ENCODE results near the gene HDAC7. TPM values are rescaled to one million over a fixed set of nuclear protein-coding genes. Genes with fewer than 3 reads are reported as not detected.

Gene HDAC7
- total and polyA plus RNA-seq, 7 experiments from 2014 or later, result 16.7 to 194 (median 153) TPM

DNA sequence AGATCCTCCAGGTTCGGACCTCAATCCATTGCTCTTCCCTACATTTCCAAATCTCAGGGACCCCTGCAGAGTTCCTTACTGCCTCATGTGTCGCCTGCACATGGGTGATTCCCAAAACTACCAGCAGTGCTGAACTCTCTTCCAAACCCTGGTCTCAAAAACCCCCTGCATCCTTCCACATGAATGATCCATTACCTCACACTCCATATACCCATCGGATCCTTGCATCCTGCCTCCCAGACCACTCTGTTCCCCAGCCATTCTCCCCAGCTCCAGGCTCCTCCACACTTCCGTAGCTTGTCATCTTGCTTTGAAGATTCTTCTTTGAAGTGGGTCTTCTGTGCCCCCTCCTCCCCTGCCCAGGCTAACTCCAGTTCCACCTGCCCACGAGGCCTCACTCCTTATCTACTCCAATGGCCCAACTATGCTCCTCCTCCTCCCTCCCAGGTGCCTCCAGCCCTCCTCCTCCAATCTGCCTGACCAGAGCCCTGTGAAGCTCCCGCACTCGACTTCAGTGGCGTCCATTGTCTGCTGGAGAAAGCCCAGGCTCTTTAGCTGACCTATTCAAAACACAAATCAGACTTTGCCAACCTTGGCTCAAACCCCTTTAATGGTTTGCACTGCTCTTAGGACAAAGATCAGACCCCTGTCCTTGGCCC is 74.8 kb downstream of the HDAC7 start:
- POLR2A ChIA-PET, result interaction anchor here (0.9 to 2.4 kb wide), 5 partner anchors 11 to 93 kb away, joined by 5 to 11 read pairs (median 6); partner anchors contain the start of gene RAPGEF3
- H3K4me3 Mint-ChIP-seq, result no peak overlapping the region
- no peaks in the 10 kb centered on the region for H3K9me3 ChIP-seq (ENCODE audit: control insufficient read depth in 2 of 3, low read length in 3 of 3)

GRCh38 chr12:47744005-47744651 is 75.6 kb downstream of the HDAC7 start:
- no peak overlapping the region for H3K4me3 Mint-ChIP-seq
- no peaks in the 10 kb centered on the region for H3K36me3 Mint-ChIP-seq
- H3K4me1 ChIP-seq (ENCODE audit: control insufficient read depth in 2 of 2, insufficient read depth in 2 of 2, low read length in 2 of 2), result peaks cover 13 to 14% of the 10 kb centered on the region in 2 donors
- peak overlapping the region in 1 of 9 donors; percentile 22 for H3K27ac Mint-ChIP-seq
- no peak overlapping the region for H3K27ac ChIP-seq (ENCODE audit: low read depth, low read length)
- H3K4me1 Mint-ChIP-seq, result peaks cover 10 to 37% (median 29%) of the 10 kb centered on the region in 7 donors
- H3K36me3 ChIP-seq (ENCODE audit: control insufficient read depth in 2 of 3, insufficient read depth in 3 of 3, low read length in 3 of 3), result no peaks in the 10 kb centered on the region
- peak; percentile 52 for ATAC-seq
- H3K9me3 ChIP-seq (ENCODE audit: control insufficient read depth in 2 of 3, low read length in 3 of 3), result no peaks in the 10 kb centered on the region
- peaks cover 0 to 18% (median 0%) of the 10 kb centered on the region in 5 donors for H3K27me3 Mint-ChIP-seq
- no peaks in the 10 kb centered on the region for H3K27me3 ChIP-seq (ENCODE audit: control insufficient read depth in 2 of 2, insufficient read depth in 2 of 2, low read length in 2 of 2)
- POLR2A ChIA-PET, result interaction anchor here (0.5 to 2.4 kb wide), 8 partner anchors 12 to 94 kb away, joined by 3 to 11 read pairs (median 6); partner anchors contain the start of gene RAPGEF3
- no peak overlapping the region for H3K4me3 ChIP-seq (ENCODE audit: low read length)
- CTCF ChIA-PET, result interaction anchor here (0.6 to 10.3 kb wide), 22 partner anchors 12 to 203 kb away, joined by 3 to 346 read pairs (median 4); partner anchors contain the start of genes HDAC7, RAPGEF3, RPAP3 and SLC48A1
- intact Hi-C loops (cut with micrococcal nuclease), result loop anchor here in 1 of 2 donors (1.0 to 2.0 kb wide), 5 partner anchors 23 to 421 kb away; no protein-coding TSS in a partner anchor
- H3K9me3 Mint-ChIP-seq, result peaks cover 0 to 4% (median 0%) of the 10 kb centered on the region in 11 donors
- peak in 8 of 9 donors; percentile 37 to 68 (median 64) for DNase-seq

More for the DNA sequence above, 74.8 kb downstream of the HDAC7 start:
- Mint-ChIP-seq H3K36me3 (no peaks in the 10 kb centered on the region), H3K4me1 (peaks cover 10 to 31% (median 28%) of the 10 kb centered on the region in 7 donors), H3K9me3 (peaks cover 0 to 4% (median 0%) of the 10 kb centered on the region in 11 donors), H3K27me3 (peaks cover 0 to 20% (median 0%) of the 10 kb centered on the region in 5 donors), H3K27ac (peak overlapping the region in 1 of 9 donors; percentile 16)
- no peak overlapping the region for H3K4me3 ChIP-seq (ENCODE audit: low read length)
- no peaks in the 10 kb centered on the region for H3K36me3 ChIP-seq (ENCODE audit: control insufficient read depth in 2 of 3, insufficient read depth in 3 of 3, low read length in 3 of 3)
- H3K4me1 ChIP-seq (ENCODE audit: control insufficient read depth in 2 of 2, insufficient read depth in 2 of 2, low read length in 2 of 2), result peaks cover 13 to 14% of the 10 kb centered on the region in 2 donors
- no peak for DNase-seq
- no peaks in the 10 kb centered on the region for H3K27me3 ChIP-seq (ENCODE audit: control insufficient read depth in 2 of 2, insufficient read depth in 2 of 2, low read length in 2 of 2)
- intact Hi-C loops (cut with micrococcal nuclease), result loop anchor here in 1 of 2 donors (1.0 to 2.0 kb wide), 5 partner anchors 22 to 420 kb away; no protein-coding TSS in a partner anchor
- no peak for ATAC-seq
- H3K27ac ChIP-seq (ENCODE audit: low read depth, low read length), result no peak overlapping the region
- CTCF ChIA-PET, result interaction anchor here (1.1 to 10.3 kb wide), 17 partner anchors 13 to 159 kb away, joined by 3 to 346 read pairs (median 5); partner anchors contain the start of genes HDAC7, RAPGEF3, RPAP3 and SLC48A1

DNA sequence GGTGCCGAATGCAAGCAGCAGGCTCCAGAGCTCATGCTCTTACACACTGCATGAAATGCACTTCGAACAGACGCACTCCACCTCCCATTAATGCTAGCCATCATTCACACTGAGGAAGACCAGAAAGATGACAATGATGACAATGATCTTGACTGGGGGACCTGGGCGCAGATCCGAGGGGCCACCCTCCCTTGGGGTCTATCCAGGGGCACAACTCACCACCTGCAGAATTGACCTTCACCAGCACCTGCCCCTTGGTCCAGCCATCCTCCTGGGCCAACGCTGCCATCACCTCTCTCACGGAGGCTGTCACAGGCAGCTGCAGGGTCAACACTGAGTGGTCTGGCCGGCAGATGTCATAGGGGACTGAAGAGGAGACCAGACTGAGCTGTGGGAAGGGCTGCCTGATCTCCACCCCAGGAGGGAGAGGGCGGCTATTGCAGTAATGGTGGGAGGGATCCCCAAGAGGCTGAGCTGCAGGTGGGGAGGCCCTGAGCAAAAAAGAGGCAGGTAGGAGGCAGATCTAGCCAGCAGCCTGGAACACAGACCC is 76.3 kb downstream of the HDAC7 start:
- peaks cover 0 to 18% (median 0%) of the 10 kb centered on the region in 5 donors for H3K27me3 Mint-ChIP-seq
- ATAC-seq, result no peak
- no peak overlapping the region for H3K4me3 ChIP-seq (ENCODE audit: low read length)
- no peak for DNase-seq
- no peaks in the 10 kb centered on the region for H3K36me3 ChIP-seq (ENCODE audit: control insufficient read depth in 2 of 3, insufficient read depth in 3 of 3, low read length in 3 of 3)
- no peaks in the 10 kb centered on the region for H3K9me3 ChIP-seq (ENCODE audit: control insufficient read depth in 2 of 3, low read length in 3 of 3)
- peak overlapping the region in 2 of 9 donors; percentile 22 to 36 for H3K27ac Mint-ChIP-seq
- no peak overlapping the region for H3K27ac ChIP-seq (ENCODE audit: low read depth, low read length)
- peaks cover 10 to 44% (median 29%) of the 10 kb centered on the region in 7 donors for H3K4me1 Mint-ChIP-seq
- intact Hi-C loops (cut with micrococcal nuclease), result loop anchor here in 1 of 2 donors (2.0 kb wide), 2 partner anchors 15 to 205 kb away; partner anchors contain the start of gene RAPGEF3
- no peaks in the 10 kb centered on the region for H3K27me3 ChIP-seq (ENCODE audit: control insufficient read depth in 2 of 2, insufficient read depth in 2 of 2, low read length in 2 of 2)
- H3K4me1 ChIP-seq (ENCODE audit: control insufficient read depth in 2 of 2, insufficient read depth in 2 of 2, low read length in 2 of 2), result peaks cover 13 to 14% of the 10 kb centered on the region in 2 donors
- H3K9me3 Mint-ChIP-seq, result peaks cover 0 to 4% (median 0%) of the 10 kb centered on the region in 11 donors
- ChIA-PET CTCF (interaction anchor here (0.6 to 10.3 kb wide), 32 partner anchors 9 to 1808 kb away, joined by 3 to 346 read pairs (median 4); partner anchors contain the start of genes HDAC7, RAPGEF3, RPAP3 and SLC48A1), POLR2A (interaction anchor here (0.9 to 2.4 kb wide), 7 partner anchors 23 to 94 kb away, joined by 4 to 11 read pairs (median 5); partner anchors contain the start of gene SLC48A1)
- no peak overlapping the region for H3K4me3 Mint-ChIP-seq
- no peaks in the 10 kb centered on the region for H3K36me3 Mint-ChIP-seq

GRCh38 chr12:47742253-47742825 is 77.4 kb downstream of the HDAC7 start:
- peaks cover 13 to 14% of the 10 kb centered on the region in 2 donors for H3K4me1 ChIP-seq (ENCODE audit: control insufficient read depth in 2 of 2, insufficient read depth in 2 of 2, low read length in 2 of 2)
- H3K9me3 ChIP-seq (ENCODE audit: control insufficient read depth in 2 of 3, low read length in 3 of 3), result no peaks in the 10 kb centered on the region
- no peak overlapping the region for H3K4me3 ChIP-seq (ENCODE audit: low read length)
- Mint-ChIP-seq H3K27ac (peak overlapping the region in 1 of 9 donors; percentile 44), H3K36me3 (no peaks in the 10 kb centered on the region), H3K4me1 (peaks cover 10 to 44% (median 29%) of the 10 kb centered on the region in 7 donors), H3K4me3 (peak overlapping the region in 2 of 10 donors; percentile 18 to 35), H3K9me3 (peaks cover 0 to 4% (median 0%) of the 10 kb centered on the region in 11 donors), H3K27me3 (peaks cover 0 to 17% (median 0%) of the 10 kb centered on the region in 5 donors)
- DNase-seq (peak; percentile 41 to 84 (median 58)), ATAC-seq (peak; percentile 65)
- H3K27ac ChIP-seq (ENCODE audit: low read depth, low read length), result no peak overlapping the region
- H3K27me3 ChIP-seq (ENCODE audit: control insufficient read depth in 2 of 2, insufficient read depth in 2 of 2, low read length in 2 of 2), result no peaks in the 10 kb centered on the region
- CTCF ChIA-PET, result interaction anchor here (0.6 to 10.3 kb wide), 44 partner anchors 10 to 1807 kb away, joined by 3 to 346 read pairs (median 4); partner anchors contain the start of genes HDAC7, RAPGEF3, RPAP3 and SLC48A1
- H3K36me3 ChIP-seq (ENCODE audit: control insufficient read depth in 2 of 3, insufficient read depth in 3 of 3, low read length in 3 of 3), result no peaks in the 10 kb centered on the region
- intact Hi-C loops (cut with micrococcal nuclease), result loop anchor here (1.0 to 2.0 kb wide), 8 partner anchors 16 to 206 kb away; partner anchors contain the start of gene RAPGEF3 (in 1 of the 2)
- POLR2A ChIA-PET, result interaction anchor here (0.6 to 2.4 kb wide), 13 partner anchors 25 to 105 kb away, joined by 3 to 11 read pairs (median 4); partner anchors contain the start of genes RPAP3 and SLC48A1

- peaks cover 0 to 17% (median 0%) of the 10 kb centered on the region in 5 donors for H3K27me3 Mint-ChIP-seq
- H3K4me1 Mint-ChIP-seq, result peaks cover 10 to 44% (median 31%) of the 10 kb centered on the region in 7 donors
- H3K27ac Mint-ChIP-seq, result peak overlapping the region in 8 of 9 donors; percentile 25 to 83 (median 56)
Observed at GRCh38 chr12:47741340-47741703, 78.4 kb downstream of the HDAC7 start.

More at GRCh38 chr12:47741340-47741703, 78.4 kb downstream of the HDAC7 start:
- ATAC-seq, result peak; percentile 81
- H3K27ac ChIP-seq (ENCODE audit: low read depth, low read length), result no peak overlapping the region
- Mint-ChIP-seq H3K4me3 (peak overlapping the region in 9 of 10 donors; percentile 7 to 62 (median 41)), H3K9me3 (peaks cover 0 to 4% (median 0%) of the 10 kb centered on the region in 11 donors), H3K36me3 (no peaks in the 10 kb centered on the region)
- intact Hi-C loops (cut with micrococcal nuclease), result no loop called here
- no peaks in the 10 kb centered on the region for H3K9me3 ChIP-seq (ENCODE audit: control insufficient read depth in 2 of 3, low read length in 3 of 3)
- H3K4me1 ChIP-seq (ENCODE audit: control insufficient read depth in 2 of 2, insufficient read depth in 2 of 2, low read length in 2 of 2), result peaks cover 13 to 14% of the 10 kb centered on the region in 2 donors
- no peaks in the 10 kb centered on the region for H3K27me3 ChIP-seq (ENCODE audit: control insufficient read depth in 2 of 2, insufficient read depth in 2 of 2, low read length in 2 of 2)
- POLR2A ChIA-PET, result interaction anchor here (0.6 to 1.7 kb wide), 9 partner anchors 24 to 98 kb away, joined by 3 to 6 read pairs (median 4); partner anchors contain the start of gene RPAP3
- no peak overlapping the region for H3K4me3 ChIP-seq (ENCODE audit: low read length)
- no peaks in the 10 kb centered on the region for H3K36me3 ChIP-seq (ENCODE audit: control insufficient read depth in 2 of 3, insufficient read depth in 3 of 3, low read length in 3 of 3)
- DNase-seq, result peak in 8 of 9 donors; percentile 44 to 67 (median 58)
- CTCF ChIA-PET, result interaction anchor here (0.7 to 10.3 kb wide), 34 partner anchors 10 to 709 kb away, joined by 3 to 346 read pairs (median 4); partner anchors contain the start of genes RAPGEF3, RPAP3, SLC48A1 and TMEM106C

Measured in naive thymus-derived CD4-positive, alpha-beta T cell (primary cell).